K562 (cell line): Measurements from ENCODE around the gene SYNPR. TPM values are rescaled to one million over a fixed set of nuclear protein-coding genes. Genes with fewer than 3 reads are reported as not detected.

ENCODE experiments used
- ATAC-seq: fragments of 200-7000 bp; cut with Tn5 transposase; 3 replicates; pipeline ENCODE4 v1.9.1; 2020; ENCODE audit warnings: moderate library complexity
- BruUV-seq: library from RNA; stranded (reverse); fragments of 400-500 nt; replicated peaks from 2 replicates; lab custom pipeline; 2021; lab: Mats Ljungman, UMichigan
- CTCF ChIA-PET: fragments of 300-600 bp; formaldehyde crosslinking; extraction: SDS; loops from one replicate; lab custom pipeline; 2021; ENCODE audit warnings: low intra/inter-chr PET ratio; lab: Yijun Ruan, JAX
- POLR2A ChIA-PET: fragments of 300-600, 350-650 bp; sonication (Branson Sonifier 250); formaldehyde crosslinking; extraction: SDS; loops from one replicate; lab custom pipeline; 2021; ENCODE audit warnings: antibody characterized with exemption, inconsistent platforms; lab: Yijun Ruan, JAX
- DNase-seq, 4 experiments: peaks; one replicate each; pipeline versions ENCODE4 v3.0.0 to v3.0.0-alpha.2; 2011 to 2018; ENCODE audit warnings: low spot score in 3 of 4, mixed read lengths in 3 of 4; ENCODE audit errors: extremely low read depth in 1 of 4
- FAIRE-seq: peaks from 2 replicates; lab custom pipeline; 2011; peaks lifted over from hg19 to GRCh38; lab: Jason Lieb, UNC
- H2AFZ ChIP-seq: 2 replicates; pipeline ENCODE4 v1.6.0; 2011; ENCODE audit warnings: low read depth, low read length, control low read depth, inconsistent platforms
- H3K27ac ChIP-seq: fragments of 200-600 bp; 3 replicates; pipeline ENCODE4 v1.8.0; 2011; ENCODE audit warnings: low read depth, mild to moderate bottlenecking, control low read depth, inconsistent platforms, low read length, moderate library complexity, mixed read lengths; ENCODE audit errors: extremely low read depth
- H3K27me3 ChIP-seq, 2 experiments: fragments of 300-600 bp in 1 of 2; 2 replicates in 1 of 2; 3 replicates in 1 of 2; pipeline versions ENCODE4 v1.6.0 to v1.8.0; 2011; ENCODE audit warnings: inconsistent platforms in 2 of 2, low read length in 2 of 2, mild to moderate bottlenecking in 1 of 2, mixed read lengths in 1 of 2, moderate library complexity in 1 of 2; ENCODE audit not compliant: control insufficient read depth in 2 of 2, insufficient read depth in 2 of 2
- H3K36me3 ChIP-seq: fragments of 300-600 bp; 3 replicates; pipeline ENCODE4 v1.8.0; 2011; ENCODE audit warnings: mild to moderate bottlenecking, low read length, inconsistent platforms; ENCODE audit not compliant: control insufficient read depth, insufficient read depth
- H3K4me1 ChIP-seq, 2 experiments: fragments of 200-600 bp in 1 of 2; replicated peaks in 1 of 2; 2 replicates in 1 of 2; 3 replicates in 1 of 2; pipeline versions ENCODE4 v1.5.1 to v1.8.0; 2011; ENCODE audit warnings: inconsistent platforms in 2 of 2, low read length in 2 of 2, mild to moderate bottlenecking in 1 of 2, mixed read lengths in 1 of 2, moderate library complexity in 1 of 2; ENCODE audit not compliant: control insufficient read depth in 2 of 2, insufficient read depth in 2 of 2
- H3K4me2 ChIP-seq: 2 replicates; pipeline ENCODE4 v1.6.1; 2011; ENCODE audit warnings: low read length, control low read depth, inconsistent platforms, mixed read lengths; ENCODE audit not compliant: insufficient read depth
- H3K4me3 ChIP-seq: fragments of 200-600 bp; sonication (generic), shearing (Covaris generic); 2 replicates; pipeline ENCODE4 v1.5.1; 2016; ENCODE audit warnings: control low read depth, inconsistent platforms
- H3K79me2 ChIP-seq: fragments of 200-600 bp; 3 replicates; pipeline ENCODE4 v1.8.0; 2011; ENCODE audit warnings: low read length, inconsistent platforms; ENCODE audit not compliant: control insufficient read depth, insufficient read depth
- H3K9ac ChIP-seq, 2 experiments: 2 replicates each; pipeline versions ENCODE4 v1.6.0 to v1.6.1; 2011; ENCODE audit warnings: low read depth in 2 of 2, low read length in 2 of 2, control low read depth in 1 of 2, inconsistent platforms in 1 of 2, mild to moderate bottlenecking in 1 of 2, mixed read lengths in 1 of 2; ENCODE audit not compliant: insufficient read depth in 1 of 2
- H3K9me1 ChIP-seq: one replicate; pipeline ENCODE4 v1.6.0; 2011; ENCODE audit warnings: inconsistent platforms, mild to moderate bottlenecking, low read length, moderate library complexity; ENCODE audit not compliant: control insufficient read depth, insufficient read depth
- H3K9me3 ChIP-seq: replicated peaks from 2 replicates; pipeline ENCODE4 v1.5.1; 2011; ENCODE audit warnings: low read depth, low read length, inconsistent platforms; ENCODE audit not compliant: control insufficient read depth, insufficient read depth
- H4K20me1 ChIP-seq: replicated peaks from 2 replicates; pipeline ENCODE4 v1.6.1; 2011; ENCODE audit warnings: low read length, inconsistent platforms, mixed read lengths; ENCODE audit not compliant: control insufficient read depth, insufficient read depth
- ATF1 ChIP-seq, 2 experiments: fragments of 450-650 bp in 1 of 2; IDR thresholded peaks; 2 replicates each; pipeline ENCODE4 v1.6.1; 2016; ENCODE audit warnings: missing compliant biosample characterization in 1 of 2, missing genetic modification characterization in 1 of 2
- DACH1 ChIP-seq: fragments of 450-650 bp; IDR thresholded peaks from 2 replicates; pipeline ENCODE4 v1.6.1; 2018; ENCODE audit not compliant: partially characterized antibody
- ESRRB ChIP-seq: fragments of 250-450 bp; sonication (Bioruptor Pico); IDR thresholded peaks from 2 replicates; pipeline ENCODE4 v1.5.0; 2020; ENCODE audit warnings: mild to moderate bottlenecking, moderate library complexity, borderline replicate concordance
- FOXJ2 ChIP-seq: fragments of 200-800 bp; sonication (Bioruptor generic); IDR thresholded peaks from 2 replicates; pipeline ENCODE4 v1.6.1; 2016; ENCODE audit warnings: missing genetic modification characterization, missing compliant biosample characterization
- PHF21A ChIP-seq: fragments of 450-650 bp; IDR thresholded peaks from 2 replicates; pipeline ENCODE4 v1.6.1; 2017; ENCODE audit warnings: low read depth, borderline replicate concordance
- RNF2 ChIP-seq: sonication (generic); IDR thresholded peaks from 2 replicates; pipeline ENCODE4 v1.6.1; 2016
- SREBF2 ChIP-seq: sonication (generic); formaldehyde crosslinking; IDR thresholded peaks from 2 replicates; pipeline ENCODE4 v1.4.0; 2020; ENCODE audit warnings: mild to moderate bottlenecking, missing genetic modification reagents
- THAP7 ChIP-seq: fragments of 250-450 bp; sonication (Bioruptor Pico); IDR thresholded peaks from 2 replicates; pipeline ENCODE4 v1.5.0; 2021
- ZC3H11A ChIP-seq: IDR thresholded peaks from 2 replicates; pipeline ENCODE4 v1.6.1; 2012; ENCODE audit warnings: low read depth, low read length, improper control_type of control experiment
- ZNF695 ChIP-seq: fragments of 450-650 bp; formaldehyde crosslinking; IDR thresholded peaks from 2 replicates; pipeline ENCODE4 v1.4.0; 2020; ENCODE audit warnings: mild to moderate bottlenecking, moderate library complexity
- WGBS: fragments of 100-300 bp; shearing (Covaris generic); methylation state at CpG from one replicate; pipeline ENCODE4 v1.1.6; 2016; ENCODE audit warnings: low coverage, mixed read lengths; ENCODE audit not compliant: insufficient coverage; ENCODE audit errors: missing lambda C conversion rate; 5-methylcytosine and 5-hydroxymethylcytosine counted together
- in situ Hi-C: fragments of 300-500 bp; cut with MboI; formaldehyde crosslinking; loops from 4 replicates; pipeline ENCODE4 v1.15.0; 2018; ENCODE audit warnings: inconsistent platforms, mixed read lengths
- intact Hi-C: fragments of 100-400 bp; cut with micrococcal nuclease; formaldehyde crosslinking; loops from 2 replicates; pipeline ENCODE4 v1.14.2; 2022
- polyA plus RNA-seq, 8 experiments: library from polyadenylated mRNA; depleted of rRNA in 4 of 8; stranded (reverse) in 5 of 8; unstranded in 3 of 8; fragments of >200 nt; fragmentation: Nextera tagmentation in 2 of 8; fragmentation: Illumina TruSeq in 1 of 8; extraction: Ambion mirVana in 2 of 8; extraction: Trizol in 1 of 8; gene quantifications; 2 replicates each; pipeline versions ENCODE4 v1.2.1 to v1.2.3, GENCODE V29; 2011 to 2014; ENCODE audit warnings: inconsistent platforms in 1 of 8, missing spikeins in 1 of 8
- total RNA-seq, 7 experiments: library from RNA; depleted of rRNA in 6 of 7; stranded (reverse); fragments of >200 nt in 6 of 7; fragmentation: Illumina TruSeq in 2 of 7; extraction: Trizol in 2 of 7; gene quantifications; 2 replicates each; pipeline versions ENCODE4 v1.2.1 to v1.2.3, GENCODE V29; 2011 to 2021; ENCODE audit warnings: low replicate concordance in 1 of 7

SYNPR gene
- total and polyA plus RNA-seq, 9 of the 15 experiments (the other 6 are each of a cell fraction or from before 2014, with no cell fraction given) = not detected

GRCh38 chr3:63532521-63532920, 254.4 kb downstream of the SYNPR start:
- TF ChIP-seq DACH1 = no peak
- TF ChIP-seq FOXJ2 (tag) = no peak
- TF ChIP-seq ATF1 (CRISPR knock-in tag; IDR thresholded peaks at IDR 0.05) = no peak
- TF ChIP-seq ATF1 (tag; IDR thresholded peaks at IDR 0.05) = no peak
- no peak for TF ChIP-seq PHF21A
- TF ChIP-seq THAP7 (CRISPR knock-in tag) = no peak
- TF ChIP-seq ZNF695 = no peak
- TF ChIP-seq SREBF2 (CRISPR knock-in tag) = no peak
- TF ChIP-seq ZC3H11A = no peak
- TF ChIP-seq ESRRB = no peak
- no peak for TF ChIP-seq RNF2
- WGBS = 2% methylated on average over 5 of the region's 5 CpGs
- H3K4me2 ChIP-seq = no peak overlapping the region
- ChIA-PET POLR2A (interaction anchor here (0.6 kb wide), 1 partner anchor 1999 kb away, joined by 3 read pairs; no protein-coding TSS in a partner anchor), CTCF (no interaction called here)
- no peaks in the 10 kb centered on the region for H3K9me1 ChIP-seq
- no peak overlapping the region for H3K9ac ChIP-seq
- H3K27ac ChIP-seq = no peak overlapping the region
- no TSS peak for BruUV-seq
- in situ Hi-C loops = no loop called here
- no peaks in the 10 kb centered on the region for H3K4me1 ChIP-seq
- H3K4me3 ChIP-seq = no peak overlapping the region
- no peaks in the 10 kb centered on the region for H3K79me2 ChIP-seq
- intact Hi-C loops = no loop called here
- H3K27me3 ChIP-seq = no peaks in the 10 kb centered on the region
- H3K36me3 ChIP-seq = no peaks in the 10 kb centered on the region
- H3K9me3 ChIP-seq = no peaks in the 10 kb centered on the region
- no peaks in the 10 kb centered on the region for H4K20me1 ChIP-seq
- DNase-seq (no peak), ATAC-seq (no peak), FAIRE-seq (no peak)
- no peak overlapping the region for H2AFZ ChIP-seq
